H1 (cell line): ENCODE data around the gene ARMC9. TPM values are rescaled to one million over a fixed set of nuclear protein-coding genes. Genes with fewer than 3 reads are reported as not detected.

Experiments
- CTCF ChIA-PET: fragments of 300-600 bp; sonication (Branson Sonifier 250); formaldehyde crosslinking; loops from one replicate; lab custom pipeline; 2021; ENCODE audit not compliant: partially characterized antibody; lab: Charles Lee
- POLR2A ChIA-PET: fragments of 300-600 bp; sonication (Branson Sonifier 250); formaldehyde crosslinking; loops from one replicate; lab custom pipeline; 2021; ENCODE audit warnings: inconsistent platforms; ENCODE audit not compliant: partially characterized antibody; lab: Charles Lee
- DNase-seq, 2 experiments: peaks; one replicate each; pipeline versions ENCODE4 v3.0.0 to v3.0.0-alpha.2; 2010 to 2022; ENCODE audit warnings: low spot score in 2 of 2, low read depth in 1 of 2, mixed read lengths in 1 of 2
- FAIRE-seq: peaks from 2 replicates; lab custom pipeline; 2011; peaks lifted over from hg19 to GRCh38; lab: Jason Lieb, UNC
- H2AFZ ChIP-seq: 2 replicates; pipeline ENCODE4 v1.8.1; 2012; ENCODE audit warnings: low read length, inconsistent platforms
- H2AK5ac ChIP-seq: 2 replicates; pipeline ENCODE4 v1.6.1; 2013; ENCODE audit warnings: low read depth, low read length
- H2BK120ac ChIP-seq: replicated peaks from 2 replicates; pipeline ENCODE3; 2013; ENCODE audit warnings: low read depth, low read length, inconsistent platforms
- H2BK12ac ChIP-seq: 2 replicates; pipeline ENCODE4 v1.6.1; 2013; ENCODE audit warnings: low read depth, low read length
- H2BK15ac ChIP-seq: 2 replicates; pipeline ENCODE4 v1.6.1; 2013; ENCODE audit warnings: low read length
- H2BK20ac ChIP-seq: 2 replicates; pipeline ENCODE4 v1.6.1; 2013; ENCODE audit warnings: low read length
- H2BK5ac ChIP-seq: 2 replicates; pipeline ENCODE4 v1.6.1; 2013; ENCODE audit warnings: low read depth, low read length
- H3K14ac ChIP-seq: 2 replicates; pipeline ENCODE4 v1.6.1; 2013; ENCODE audit warnings: inconsistent platforms; ENCODE audit not compliant: insufficient read length
- H3K18ac ChIP-seq: 2 replicates; pipeline ENCODE4 v1.6.1; 2013; ENCODE audit warnings: low read length; ENCODE audit errors: extremely low read depth
- H3K23ac ChIP-seq: 2 replicates; pipeline ENCODE4 v1.6.1; 2013; ENCODE audit warnings: inconsistent platforms; ENCODE audit not compliant: insufficient read length
- H3K23me2 ChIP-seq: 2 replicates; pipeline ENCODE4 v1.6.1; 2013; ENCODE audit warnings: low read depth, low read length
- H3K27ac ChIP-seq: 2 replicates; pipeline ENCODE4 v1.6.1; 2011; ENCODE audit warnings: low read depth, low read length, inconsistent platforms
- H3K27me3 ChIP-seq, 4 experiments: replicated peaks in 1 of 4; 1 replicate in 1 of 4; 2 replicates in 3 of 4; pipeline versions ENCODE4 v1.6.1 to v1.8.1; 2011 to 2013; ENCODE audit warnings: low read length in 3 of 4, mild to moderate bottlenecking in 3 of 4, inconsistent platforms in 2 of 4, mixed read lengths in 2 of 4, moderate library complexity in 1 of 4; ENCODE audit not compliant: control insufficient read depth in 3 of 4, insufficient read depth in 3 of 4; ENCODE audit errors: extremely low read depth in 1 of 4
- H3K36me3 ChIP-seq, 4 experiments: 2 replicates each; pipeline versions ENCODE4 v1.6.1 to v1.8.1; 2011 to 2013; ENCODE audit warnings: mild to moderate bottlenecking in 4 of 4, low read length in 3 of 4, moderate library complexity in 2 of 4, control low read depth in 1 of 4, inconsistent platforms in 1 of 4; ENCODE audit not compliant: insufficient read depth in 4 of 4, control insufficient read depth in 2 of 4
- H3K4ac ChIP-seq: replicated peaks from 2 replicates; pipeline ENCODE3; 2013; ENCODE audit warnings: low read length, low read depth, mixed read lengths, inconsistent platforms; ENCODE audit not compliant: insufficient read length
- H3K4me1 ChIP-seq, 4 experiments: replicated peaks in 1 of 4; 1 replicate in 1 of 4; 2 replicates in 3 of 4; pipeline versions ENCODE4 v1.6.1 to v1.8.1; 2011 to 2013; ENCODE audit warnings: low read length in 3 of 4, inconsistent platforms in 2 of 4, mixed read lengths in 1 of 4; ENCODE audit not compliant: insufficient read depth in 4 of 4, control insufficient read depth in 3 of 4
- H3K4me2 ChIP-seq, 2 experiments: 2 replicates each; pipeline versions ENCODE4 v1.6.1 to v1.8.1; 2011 to 2013; ENCODE audit warnings: low read depth in 2 of 2, low read length in 2 of 2, control low read depth in 1 of 2, inconsistent platforms in 1 of 2, mild to moderate bottlenecking in 1 of 2; ENCODE audit not compliant: insufficient read depth in 1 of 2
- H3K4me3 ChIP-seq, 4 experiments: fragments of 200-600, 300-600 bp in 1 of 4; sonication (generic), shearing (Covaris generic), sonication (Bioruptor Twin) in 1 of 4; 2 replicates each; pipeline versions ENCODE4 v1.5.1 to v1.8.1; 2011 to 2016; ENCODE audit warnings: low read length in 4 of 4, low read depth in 3 of 4, control low read depth in 2 of 4, inconsistent platforms in 2 of 4, mild to moderate bottlenecking in 2 of 4, mixed read lengths in 1 of 4, moderate library complexity in 1 of 4; ENCODE audit not compliant: insufficient read depth in 2 of 4; ENCODE audit errors: extremely low read depth in 1 of 4
- H3K56ac ChIP-seq: replicated peaks from 2 replicates; pipeline ENCODE3; 2013; ENCODE audit warnings: low read depth, mild to moderate bottlenecking, mixed read lengths, low read length, inconsistent platforms; ENCODE audit not compliant: insufficient read length
- H3K79me1 ChIP-seq: 2 replicates; pipeline ENCODE4 v1.6.1; 2013; ENCODE audit warnings: low read depth, low read length, control low read depth
- H3K79me2 ChIP-seq, 2 experiments: 2 replicates each; pipeline versions ENCODE4 v1.6.1 to v1.8.1; 2012 to 2013; ENCODE audit warnings: low read length in 2 of 2, mild to moderate bottlenecking in 2 of 2, inconsistent platforms in 1 of 2; ENCODE audit not compliant: insufficient read depth in 2 of 2, control insufficient read depth in 1 of 2
- H3K9ac ChIP-seq, 4 experiments: replicated peaks in 1 of 4; 1 replicate in 1 of 4; 2 replicates in 3 of 4; pipeline versions ENCODE4 v1.6.1 to v1.8.1; 2011 to 2013; ENCODE audit warnings: low read depth in 3 of 4, low read length in 3 of 4, control low read depth in 2 of 4, mild to moderate bottlenecking in 2 of 4, moderate library complexity in 2 of 4, inconsistent platforms in 1 of 4; ENCODE audit errors: extremely low read depth in 1 of 4
- H3K9me3 ChIP-seq, 2 experiments: 2 replicates each; pipeline versions ENCODE4 v1.6.1 to v1.8.1; 2012 to 2013; ENCODE audit warnings: mild to moderate bottlenecking in 2 of 2, moderate library complexity in 2 of 2, control low read depth in 1 of 2, inconsistent platforms in 1 of 2, low read depth in 1 of 2, low read length in 1 of 2, mixed read lengths in 1 of 2; ENCODE audit not compliant: insufficient read depth in 2 of 2
- H4K20me1 ChIP-seq, 2 experiments: replicated peaks in 1 of 2; 2 replicates each; pipeline versions ENCODE3 to v1.8.1; 2011 to 2013; ENCODE audit warnings: inconsistent platforms in 2 of 2, low read length in 2 of 2, mild to moderate bottlenecking in 1 of 2; ENCODE audit not compliant: insufficient read depth in 2 of 2, control insufficient read depth in 1 of 2
- H4K5ac ChIP-seq: 2 replicates; pipeline ENCODE4 v1.6.1; 2013; ENCODE audit warnings: low read length, low read depth, mixed read lengths, inconsistent platforms; ENCODE audit not compliant: insufficient read length
- H4K8ac ChIP-seq: 2 replicates; pipeline ENCODE4 v1.8.0; 2013; ENCODE audit warnings: mild to moderate bottlenecking, moderate library complexity, low read length, inconsistent platforms; ENCODE audit not compliant: insufficient read depth; ENCODE audit errors: extremely low read depth
- H4K91ac ChIP-seq: replicated peaks from 2 replicates; pipeline ENCODE3; 2013; ENCODE audit warnings: low read length, mixed read lengths, inconsistent platforms; ENCODE audit not compliant: insufficient read length
- BCL11A ChIP-seq, 2 experiments: IDR thresholded peaks; one replicate each; pipeline ENCODE4 v1.6.1; 2011; ENCODE audit warnings: low read depth in 2 of 2, low read length in 2 of 2, mild to moderate bottlenecking in 2 of 2
- BRCA1 ChIP-seq: IDR thresholded peaks from 2 replicates; pipeline ENCODE4 v1.6.1; 2012; ENCODE audit warnings: low read depth, low read length, improper control_type of control experiment
- CBX5 ChIP-seq: fragments of 300-800, 300-1000 bp; sonication (generic); IDR thresholded peaks from 2 replicates; pipeline ENCODE4 v1.7.1; 2016; ENCODE audit warnings: antibody characterized with exemption, low read length, low read depth
- CTBP2 ChIP-seq: IDR thresholded peaks from 2 replicates; pipeline ENCODE4 v1.7.0; 2011; ENCODE audit warnings: borderline replicate concordance, mild to moderate bottlenecking, moderate library complexity, mixed read lengths, low read length; ENCODE audit not compliant: insufficient read depth, insufficient read length
- EGR1 ChIP-seq: IDR thresholded peaks from 2 replicates; pipeline ENCODE4 v1.6.1; 2011; ENCODE audit warnings: low read depth, low read length, borderline replicate concordance
- HDAC2 ChIP-seq, 2 experiments: fragments of 300-600 bp in 1 of 2; sonication (generic) in 1 of 2; IDR thresholded peaks; 2 replicates each; pipeline ENCODE4 v1.6.1; 2011 to 2012; ENCODE audit warnings: low read depth in 2 of 2, low read length in 2 of 2, mild to moderate bottlenecking in 2 of 2, moderate library complexity in 2 of 2, borderline replicate concordance in 1 of 2, inconsistent platforms in 1 of 2
- JUN ChIP-seq: IDR thresholded peaks from 2 replicates; pipeline ENCODE4 v1.6.1; 2011; ENCODE audit warnings: low read depth, mild to moderate bottlenecking, improper control_type of control experiment, low read length
- POLR2AphosphoS5 ChIP-seq: IDR thresholded peaks from 2 replicates; pipeline ENCODE4 v1.6.1; 2011; ENCODE audit warnings: low read depth, low read length
- POU5F1 ChIP-seq: IDR thresholded peaks from 2 replicates; pipeline ENCODE4 v1.6.1; 2011; ENCODE audit warnings: low read depth, mild to moderate bottlenecking, low read length, moderate library complexity
- RXRA ChIP-seq: IDR thresholded peaks from 2 replicates; pipeline ENCODE4 v1.6.1; 2011; ENCODE audit warnings: low read depth, mild to moderate bottlenecking, low read length, moderate library complexity; ENCODE audit not compliant: insufficient read depth
- SRF ChIP-seq: IDR thresholded peaks from 2 replicates; pipeline ENCODE4 v1.6.1; 2011; ENCODE audit warnings: mild to moderate bottlenecking, low read depth, low read length, moderate library complexity
- TAF1 ChIP-seq: IDR thresholded peaks from 2 replicates; pipeline ENCODE4 v1.6.1; 2011; ENCODE audit warnings: mild to moderate bottlenecking, low read depth, low read length
- WGBS, 2 experiments: shearing (Covaris generic) in 1 of 2; methylation state at CpG; one replicate each; pipeline versions ENCODE4 v1.1.6 to v1.1.7; 2013 to 2015; ENCODE audit warnings: low lambda C conversion rate in 2 of 2, mixed read lengths in 2 of 2, inconsistent platforms in 1 of 2, low coverage in 1 of 2, missing lambda C conversion rate in 1 of 2; ENCODE audit not compliant: insufficient replicate concordance in 2 of 2, insufficient coverage in 1 of 2, insufficient read length in 1 of 2; ENCODE audit errors: extremely low coverage in 1 of 2, missing lambda C conversion rate in 1 of 2; 5-methylcytosine and 5-hydroxymethylcytosine counted together
- polyA plus RNA-seq, 7 experiments: library from polyadenylated mRNA; depleted of rRNA in 3 of 7; stranded (reverse) in 5 of 7; unstranded in 2 of 7; fragments of >200 nt in 5 of 7; fragments of 200-250 nt in 2 of 7; gene quantifications; 1 replicate in 5 of 7; 2 replicates in 1 of 7; 4 replicates in 1 of 7; pipeline versions ENCODE4 v1.2.1 to v1.2.3, GENCODE V29; 2011 to 2013; ENCODE audit warnings: missing spikeins in 2 of 7, mixed read lengths in 2 of 7
- total RNA-seq: library from RNA; stranded (reverse); fragmentation: NEBNext Ultra II Directional; extraction: Animal tissue kit (Norgen Biotek cat#: 25700); gene quantifications from 2 replicates; pipeline ENCODE4 v1.2.1, GENCODE V29; 2021

ARMC9 gene
- total and polyA plus RNA-seq, 2 of the 8 experiments (the other 6 are each of a cell fraction or from before 2014, with no cell fraction given): 23.2 to 36.1 TPM

GRCh38 chr2:231383416-231384108 is 185.1 kb downstream of the ARMC9 start:
- Histone ChIP-seq H3K23ac (no peak overlapping the region), H3K56ac (no peak overlapping the region), H3K79me2 (no peaks in the 10 kb centered on the region), H3K4ac (no peak overlapping the region), H2BK5ac (peak overlapping the region; percentile 75; the same call in 1 of the 2 replicates), H4K5ac (no peak overlapping the region), H4K91ac (peak overlapping the region; percentile 80), H3K27me3 (no peaks in the 10 kb centered on the region), H2AFZ (no peak overlapping the region), H2BK120ac (no peak overlapping the region), H3K4me1 (peaks cover 0 to 6% (median under 1%) of the 10 kb centered on the region in 4 experiments; a peak in 6 of 7 replicates), H4K20me1 (no peaks in the 10 kb centered on the region), H3K36me3 (no peaks in the 10 kb centered on the region), H3K4me2 (no peak overlapping the region), H3K9ac (no peak overlapping the region), H3K18ac (peak overlapping the region; percentile 71; the same call in 1 of the 2 replicates), H3K14ac (no peak overlapping the region), H3K4me3 (no peak overlapping the region), H2BK12ac (peak overlapping the region; percentile 92), H2AK5ac (peak overlapping the region; percentile 61; the same call in 1 of the 2 replicates), H2BK15ac (peak overlapping the region; percentile 90), H2BK20ac (peak overlapping the region; percentile 95; the same call in 1 of the 2 replicates), H3K23me2 (peaks cover 8% of the 10 kb centered on the region; the same call in 1 of the 2 replicates), H3K79me1 (no peaks in the 10 kb centered on the region), H4K8ac (peak overlapping the region; percentile 28; the same call in 1 of the 2 replicates), H3K27ac (no peak overlapping the region), H3K9me3 (peaks cover 3% of the 10 kb centered on the region in 2 experiments; a peak in 1 of 4 replicates)
- ChIA-PET CTCF (interaction anchor here (1.0 to 2.2 kb wide), 12 partner anchors 9 to 191 kb away, joined by 3 to 15 read pairs (median 4); no protein-coding TSS in a partner anchor), POLR2A (interaction anchor here (0.9 to 1.7 kb wide), 3 partner anchors 12 to 27 kb away, joined by 4 to 9 read pairs (median 4); partner anchors contain the start of gene B3GNT7)
- FAIRE-seq (no peak), DNase-seq (no peak)
- WGBS, 2 experiments: 94% methylated on average over 15 of the region's 15 CpGs; no CpG with 5 or more reads in 1 of the 2 experiments
- no peak for TF ChIP-seq CTBP2
- TF ChIP-seq CBX5: no peak
- TF ChIP-seq TAF1: no peak
- TF ChIP-seq HDAC2 (IDR thresholded peaks at IDR 0.05; ENCODE audit: borderline replicate concordance in 1 of 2, low read depth in 2 of 2, low read length in 2 of 2): no peak
- no peak for TF ChIP-seq POU5F1
- no peak for TF ChIP-seq BRCA1
- TF ChIP-seq EGR1: no peak
- no peak for TF ChIP-seq SRF
- TF ChIP-seq BCL11A (IDR thresholded peaks at IDR 0.05; ENCODE audit: low read depth in 2 of 2, low read length in 2 of 2): no peak
- no peak for TF ChIP-seq POLR2AphosphoS5
- no peak for TF ChIP-seq JUN
- no peak for TF ChIP-seq RXRA
